Activated T-helper 9 cell treated with anti-CD3 and anti-CD28 coated beads, Interleukin-2, amount 50 U/mL, for 16 hours (primary cell): ENCODE results near the gene RTL9.

Experiments
- DNase-seq: peaks from one replicate; pipeline ENCODE4 v3.0.0-alpha.2; 2020; ENCODE audit warnings: low read depth

Gene RTL9

DNA sequence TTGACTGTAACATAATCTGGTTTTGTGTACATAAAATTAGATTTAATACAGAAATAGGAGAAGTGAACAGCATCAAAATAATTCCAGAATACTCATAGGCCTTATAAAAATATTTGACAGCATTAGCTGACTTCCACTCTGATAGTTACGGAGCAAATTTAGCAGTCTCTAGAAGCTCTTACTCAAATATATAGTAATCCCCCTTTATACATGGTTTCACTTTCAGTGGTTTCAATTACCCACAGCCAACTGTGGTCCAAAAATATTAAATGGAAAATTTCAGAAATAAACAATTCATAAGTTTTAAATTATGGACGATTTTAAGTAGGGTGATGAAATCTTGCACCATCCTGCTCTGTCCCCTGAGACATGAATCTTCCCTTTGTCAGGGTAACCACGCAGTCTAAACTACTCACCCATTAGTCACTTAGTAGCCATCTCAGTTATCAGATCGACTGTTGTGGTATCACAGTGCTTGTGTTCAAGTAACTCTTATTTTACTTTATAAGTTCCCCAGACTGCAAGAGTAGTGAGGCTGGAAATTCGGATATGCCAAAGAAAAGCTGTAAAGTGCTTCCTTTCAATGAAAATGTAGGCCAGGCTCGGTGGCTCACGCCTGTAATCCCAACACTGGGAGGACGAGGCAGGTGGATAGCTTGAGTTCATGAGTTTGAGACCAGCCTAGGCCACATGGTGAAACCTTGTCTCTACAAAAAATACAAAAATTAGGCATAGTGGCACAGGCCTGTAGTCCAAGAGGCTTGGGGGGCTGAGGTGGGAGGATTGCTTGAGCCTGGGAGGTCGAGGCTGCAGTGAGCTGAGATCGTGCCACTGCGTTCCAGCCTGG, 17.2 kb upstream of the RTL9 start:
- DNase-seq = no peak

GRCh38 chrX:110346681-110347080, 12.0 kb upstream of the RTL9 start:
- no peak for DNase-seq

- DNase-seq = no peak
These were observed 625 bp downstream of the RTL9 start for GRCh38 chrX:110359273-110359672.

- no peak for DNase-seq
These were observed 4.6 kb downstream of the RTL9 start for GRCh38 chrX:110363244-110363643.

GRCh38 chrX:110373310-110373709, 14.7 kb downstream of the RTL9 start:
- no peak for DNase-seq

GRCh38 chrX:110374559-110374958, 15.9 kb downstream of the RTL9 start:
- DNase-seq = no peak

- no peak for DNase-seq
These were observed 22.6 kb downstream of the RTL9 start for GRCh38 chrX:110381216-110381615.

DNA sequence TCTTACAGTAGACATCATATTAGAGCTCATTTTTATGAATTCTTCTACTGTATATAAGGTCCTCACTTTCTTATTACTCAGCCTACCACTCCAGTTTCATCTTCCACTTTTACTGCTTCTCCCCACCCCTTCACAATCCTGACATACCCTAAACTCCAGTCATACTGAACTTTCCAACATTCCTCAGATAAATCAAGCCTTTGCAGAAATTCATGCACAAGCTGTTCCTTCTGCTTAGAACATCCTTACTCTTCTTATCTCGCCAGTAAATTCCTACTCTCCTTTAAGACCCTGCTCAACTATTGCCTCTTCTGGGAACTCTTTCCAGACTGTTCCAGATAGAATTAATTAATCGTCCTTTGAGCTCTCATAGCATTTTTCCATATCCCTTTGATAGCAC, 24.8 kb downstream of the RTL9 start:
- DNase-seq = no peak

DNA sequence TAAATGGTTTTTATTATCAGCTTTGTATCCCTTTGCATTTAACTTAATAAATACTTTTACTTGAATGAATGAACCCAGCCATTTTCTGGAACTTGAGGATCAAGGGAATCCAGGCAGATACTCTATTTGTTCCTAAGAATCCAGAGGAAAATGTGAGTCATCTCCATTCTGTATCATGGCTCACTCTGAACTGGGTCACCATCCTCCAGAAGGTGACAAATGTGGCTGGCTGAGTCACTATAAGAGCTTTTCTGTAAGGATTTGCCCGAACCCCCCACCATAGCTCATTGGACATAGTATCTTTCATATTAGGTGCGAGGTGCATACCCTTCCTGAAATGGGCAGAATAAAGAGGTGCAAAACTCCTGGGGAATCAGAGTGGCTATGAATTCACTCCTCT, 25.8 kb downstream of the RTL9 start:
- DNase-seq = no peak

GRCh38 chrX:110389570-110389969, 30.9 kb downstream of the RTL9 start:
- no peak for DNase-seq

GRCh38 chrX:110391086-110391485, 32.4 kb downstream of the RTL9 start:
- no peak for DNase-seq

DNA sequence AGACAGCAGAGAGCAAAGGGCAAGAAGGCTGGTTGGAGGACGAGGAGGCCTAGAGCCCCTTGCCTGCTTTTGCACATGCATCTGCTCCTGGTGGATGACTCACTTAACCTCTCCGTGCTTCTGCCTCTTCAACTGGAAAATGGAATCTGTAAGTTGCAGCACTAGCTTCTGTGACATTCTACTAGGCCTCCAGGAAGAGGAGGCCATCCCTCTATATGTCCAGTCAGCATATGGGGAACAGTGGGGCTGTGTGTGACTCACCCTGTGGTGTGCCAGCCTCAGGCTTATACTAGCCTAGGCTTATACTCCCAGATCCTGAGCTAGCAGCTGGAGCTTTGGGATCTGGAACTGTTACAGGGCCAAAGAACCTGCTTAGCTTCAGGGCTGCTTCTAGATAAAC, 36.0 kb downstream of the RTL9 start:
- DNase-seq = no peak

DNA sequence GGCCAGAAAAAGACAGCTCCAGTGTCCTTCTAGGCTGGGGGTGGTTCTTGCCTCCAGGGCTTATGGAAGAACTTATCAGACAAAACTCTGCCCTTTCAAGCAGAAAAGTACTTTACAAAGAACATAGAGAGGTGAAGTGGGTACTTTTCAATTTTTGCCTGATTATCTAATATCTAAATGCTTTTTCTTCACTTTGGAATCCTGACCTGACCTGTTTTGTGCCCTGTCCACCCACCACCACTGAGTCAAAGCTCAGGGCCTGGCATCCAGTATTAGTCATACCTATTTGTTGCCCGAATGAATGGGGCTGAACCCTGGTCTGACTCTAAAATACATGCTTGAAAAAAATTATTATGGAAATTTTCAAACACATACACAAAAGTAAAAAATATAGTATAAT, 37.2 kb downstream of the RTL9 start:
- no peak for DNase-seq

DNA sequence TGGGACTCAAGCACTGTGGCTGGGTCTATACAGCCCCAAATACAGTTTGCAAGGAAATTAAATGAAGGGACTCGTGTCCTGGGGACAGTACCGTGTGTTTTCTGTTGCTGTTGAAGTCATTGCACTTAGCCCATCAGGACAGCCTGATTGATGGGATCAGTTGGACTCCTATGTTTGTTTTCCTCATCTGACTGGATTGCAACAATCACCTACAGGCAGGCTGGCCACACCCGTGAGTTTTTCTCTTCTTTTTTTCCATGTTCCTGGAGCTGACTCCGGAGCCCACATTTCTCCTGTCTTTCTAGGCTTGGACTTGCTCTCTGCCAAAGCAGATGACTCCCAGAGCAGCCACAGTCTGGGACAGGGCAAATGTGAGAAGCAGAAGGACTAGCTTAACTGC, 38.1 kb downstream of the RTL9 start:
- no peak for DNase-seq

DNA sequence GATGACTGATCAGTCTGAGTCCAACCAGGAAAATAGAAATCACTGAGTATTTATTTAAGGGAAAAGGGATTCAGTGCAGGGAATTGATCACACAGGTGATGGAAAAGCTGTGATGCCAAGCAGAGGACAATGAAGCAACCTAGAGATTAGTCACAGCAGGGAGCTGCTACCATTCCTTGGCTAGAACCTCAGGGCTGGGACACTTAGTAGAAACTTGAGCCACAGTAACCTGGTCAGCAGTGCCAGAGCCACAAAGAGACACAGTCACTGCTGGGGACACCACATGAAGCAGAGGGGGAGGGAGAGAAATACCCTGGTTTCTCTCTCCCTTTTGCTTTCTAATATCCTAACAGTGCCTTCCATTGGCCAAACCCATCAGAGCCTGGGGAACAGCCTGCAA, 38.7 kb downstream of the RTL9 start:
- DNase-seq = no peak

DNA sequence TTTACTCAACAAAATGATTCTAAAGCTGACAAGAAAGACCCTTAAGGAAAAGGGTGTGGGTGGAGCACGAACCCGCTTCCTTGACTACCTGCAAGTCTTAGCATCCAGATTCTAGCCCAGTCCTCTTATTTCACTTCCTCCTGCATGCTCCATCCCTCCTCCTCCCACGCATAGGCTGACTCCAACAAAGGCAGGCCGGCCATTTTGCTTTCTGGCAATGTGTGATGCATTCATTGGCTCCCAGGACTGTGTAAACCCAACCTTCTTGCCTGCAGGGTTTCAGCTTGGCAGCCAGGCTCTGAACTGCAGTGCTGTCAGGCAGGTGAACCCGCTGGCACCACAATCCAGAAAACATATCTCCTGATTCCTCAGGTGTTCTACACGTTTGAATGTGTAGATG, 39.3 kb downstream of the RTL9 start:
- DNase-seq = no peak

GRCh38 chrX:110399497-110399896, 40.8 kb downstream of the RTL9 start:
- no peak for DNase-seq

- DNase-seq = no peak
These were observed 41.3 kb downstream of the RTL9 start for GRCh38 chrX:110399966-110400365.

- DNase-seq = no peak
These were observed 42.5 kb downstream of the RTL9 start for GRCh38 chrX:110401135-110401534.

- no peak for DNase-seq
These were observed 43.6 kb downstream of the RTL9 start for GRCh38 chrX:110402091-110402849.

- DNase-seq = no peak
These were observed 44.2 kb downstream of the RTL9 start for GRCh38 chrX:110402850-110403221.

GRCh38 chrX:110403441-110404238, 45.0 kb downstream of the RTL9 start:
- no peak for DNase-seq

DNA sequence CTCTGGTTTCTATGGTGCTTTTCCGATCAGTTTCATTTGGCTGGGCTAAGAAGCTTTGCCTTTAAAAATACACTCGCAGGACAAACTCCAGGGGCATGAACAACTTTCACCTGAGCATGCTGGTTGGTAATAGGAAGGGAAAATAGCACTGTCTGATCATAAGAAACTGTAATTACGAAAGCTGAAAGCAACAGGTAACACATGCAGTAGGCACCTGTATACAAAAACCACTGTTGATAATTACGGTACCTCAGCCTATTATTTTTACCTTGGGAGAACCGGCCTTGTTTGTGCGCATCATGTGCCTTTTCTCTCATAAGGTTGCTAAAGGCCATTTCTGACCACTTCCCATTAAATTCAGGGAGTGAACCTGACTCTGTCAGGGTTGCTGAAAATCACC, 45.7 kb downstream of the RTL9 start:
- DNase-seq = no peak
